Neural cell (in vitro differentiated cells): ENCODE results near the gene EEF1AKMT3. TPM values are rescaled to one million over a fixed set of nuclear protein-coding genes. Genes with fewer than 3 reads are reported as not detected.

ENCODE experiments used
- H2AFZ ChIP-seq: fragments of 200-600, 300-800 bp; sonication (generic), shearing (Covaris generic); 2 replicates; pipeline ENCODE4 v1.6.0; 2014; ENCODE audit warnings: low read depth, mild to moderate bottlenecking, antibody characterized with exemption, low read length, moderate library complexity
- H3F3A ChIP-seq: fragments of 200-600 bp; shearing (Covaris generic); 2 replicates; pipeline ENCODE4 v1.6.1; 2016; ENCODE audit warnings: mild to moderate bottlenecking, moderate library complexity, mixed read lengths, antibody characterized with exemption, low read length; ENCODE audit not compliant: insufficient read depth, poor library complexity, severe bottlenecking
- H3K27ac ChIP-seq: fragments of 200-600, 300-800 bp; sonication (generic), shearing (Covaris generic); 2 replicates; pipeline ENCODE4 v1.5.1; 2014; ENCODE audit warnings: mild to moderate bottlenecking, low read length, moderate library complexity
- H3K27me3 ChIP-seq: fragments of 300-800, 200-600 bp; sonication (generic), shearing (Covaris generic); 2 replicates; pipeline ENCODE4 v1.6.0; 2014; ENCODE audit warnings: mild to moderate bottlenecking, low read depth, low read length, moderate library complexity; ENCODE audit not compliant: insufficient read depth
- H3K36me3 ChIP-seq: fragments of 300-800, 200-600 bp; sonication (generic), shearing (Covaris generic); 2 replicates; pipeline ENCODE4 v1.5.1; 2014; ENCODE audit warnings: mild to moderate bottlenecking, antibody characterized with exemption, low read length, moderate library complexity; ENCODE audit not compliant: insufficient read depth
- H3K4me2 ChIP-seq: fragments of 300-800, 200-600 bp; sonication (generic), shearing (Covaris generic); 2 replicates; pipeline ENCODE4 v1.6.0; 2014; ENCODE audit warnings: mild to moderate bottlenecking, low read length
- H3K4me3 ChIP-seq: fragments of 300-800, 200-600 bp; sonication (generic), shearing (Covaris generic); 2 replicates; pipeline ENCODE4 v1.5.1; 2014; ENCODE audit warnings: mild to moderate bottlenecking, low read length, moderate library complexity
- H3K79me2 ChIP-seq: fragments of 200-600 bp; shearing (Covaris generic); replicated peaks from 2 replicates; pipeline ENCODE4 v1.6.0; 2014; ENCODE audit warnings: mild to moderate bottlenecking, low read length, moderate library complexity; ENCODE audit not compliant: insufficient read depth
- H3K9ac ChIP-seq: fragments of 300-800, 200-600 bp; sonication (generic), shearing (Covaris generic); 2 replicates; pipeline ENCODE4 v1.6.1; 2016; ENCODE audit warnings: mild to moderate bottlenecking, low read length, mixed read lengths
- H3K9me2 ChIP-seq: fragments of 200-600 bp; shearing (Covaris generic); 2 replicates; pipeline ENCODE4 v1.6.1; 2016; ENCODE audit warnings: mild to moderate bottlenecking, low read length, mixed read lengths; ENCODE audit not compliant: insufficient read depth
- H3K9me3 ChIP-seq: fragments of 200-600, 300-800 bp; sonication (generic), shearing (Covaris generic); 2 replicates; pipeline ENCODE4 v1.6.1; 2016; ENCODE audit warnings: mild to moderate bottlenecking, mixed run types, low read length, moderate library complexity, mixed read lengths
- H4K20me1 ChIP-seq: fragments of 200-600 bp; shearing (Covaris generic); 2 replicates; pipeline ENCODE4 v1.6.1; 2016; ENCODE audit warnings: mild to moderate bottlenecking, mixed run types; ENCODE audit not compliant: insufficient read depth
- CTCF ChIP-seq: fragments of 450-650 bp; IDR thresholded peaks from 2 replicates; pipeline ENCODE4 v1.5.1; 2014; ENCODE audit warnings: antibody characterized with exemption, mild to moderate bottlenecking, moderate library complexity; ENCODE audit not compliant: poor library complexity, severe bottlenecking
- EP300 ChIP-seq: fragments of 450-650 bp; conservative IDR thresholded peaks from 2 replicates; pipeline ENCODE4 v1.6.1; 2014; ENCODE audit warnings: antibody characterized with exemption, mild to moderate bottlenecking, moderate library complexity; ENCODE audit not compliant: poor library complexity, severe bottlenecking
- EZH2 ChIP-seq: fragments of 200-600, 300-800 bp; shearing (Covaris generic), sonication (generic); IDR thresholded peaks from 2 replicates; pipeline ENCODE4 v1.6.1; 2014; ENCODE audit warnings: antibody characterized with exemption, low read length, borderline replicate concordance, mild to moderate bottlenecking; ENCODE audit not compliant: insufficient read depth, poor library complexity, severe bottlenecking
- MXI1 ChIP-seq: fragments of 450-650 bp; conservative IDR thresholded peaks from 2 replicates; pipeline ENCODE4 v1.6.1; 2014; ENCODE audit warnings: antibody characterized with exemption, mild to moderate bottlenecking; ENCODE audit not compliant: poor library complexity, severe bottlenecking
- POLR2AphosphoS5 ChIP-seq: IDR thresholded peaks from 2 replicates; pipeline ENCODE4 v1.6.1; 2012
- RAD21 ChIP-seq: fragments of 450-650 bp; conservative IDR thresholded peaks from 2 replicates; pipeline ENCODE4 v1.6.1; 2014; ENCODE audit warnings: antibody characterized with exemption, mild to moderate bottlenecking, moderate library complexity
- REST ChIP-seq: IDR thresholded peaks from 2 replicates; pipeline ENCODE4 v1.6.1; 2012; ENCODE audit warnings: borderline replicate concordance
- polyA plus RNA-seq: library from polyadenylated mRNA; depleted of rRNA; stranded (reverse); fragments of >200 nt; gene quantifications from 2 replicates; pipeline ENCODE4 v1.2.3, GENCODE V29; 2014

Gene EEF1AKMT3
- polyA plus RNA-seq, 1 donor from 2014 or later = 1.6 TPM

DNA sequence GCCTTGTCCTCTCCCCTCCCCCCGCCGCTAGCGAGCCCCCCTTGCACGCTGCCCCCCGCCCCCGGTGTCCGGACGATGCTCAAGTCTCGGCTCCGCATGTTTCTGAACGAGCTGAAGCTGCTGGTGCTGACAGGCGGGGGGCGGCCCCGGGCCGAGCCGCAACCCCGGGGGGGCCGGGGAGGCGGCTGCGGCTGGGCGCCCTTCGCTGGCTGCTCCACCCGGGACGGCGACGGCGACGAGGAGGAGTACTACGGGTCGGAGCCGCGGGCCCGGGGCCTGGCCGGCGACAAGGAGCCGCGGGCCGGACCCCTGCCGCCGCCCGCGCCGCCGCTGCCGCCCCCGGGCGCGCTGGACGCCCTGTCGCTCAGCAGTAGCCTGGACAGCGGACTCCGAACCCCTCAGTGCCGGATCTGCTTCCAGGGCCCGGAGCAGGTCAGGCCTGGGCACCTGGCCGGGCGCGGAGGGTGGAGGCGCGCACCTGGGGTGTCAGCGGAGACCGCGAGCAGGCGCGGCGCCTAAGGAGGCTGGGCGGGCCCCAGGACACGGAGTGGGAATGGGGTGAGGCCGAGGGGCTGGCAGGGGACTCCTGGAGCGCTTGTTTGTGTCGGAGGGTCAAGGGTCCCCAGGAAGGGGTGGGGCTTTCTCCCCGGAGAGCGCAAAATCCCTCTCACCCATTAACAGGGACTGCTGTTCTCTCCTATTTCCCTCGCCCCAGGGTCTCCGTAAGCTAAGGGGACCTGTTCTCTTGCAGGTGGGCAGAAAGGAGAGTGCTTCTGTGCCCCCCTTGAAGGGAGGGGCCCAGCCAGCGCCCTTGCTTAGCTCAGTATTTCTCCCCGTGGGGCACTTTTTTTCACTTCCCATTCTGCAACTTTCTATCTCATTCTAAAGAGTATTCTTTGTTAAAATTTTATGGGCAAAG, 16.7 kb upstream of the EEF1AKMT3 start:
- no peak overlapping the region for H2AFZ ChIP-seq
- H3K4me2 ChIP-seq = peak overlapping the region; percentile 30
- no peaks in the 10 kb centered on the region for H4K20me1 ChIP-seq
- no peaks in the 10 kb centered on the region for H3K9me2 ChIP-seq
- no peaks in the 10 kb centered on the region for H3F3A ChIP-seq
- H3K79me2 ChIP-seq = peaks cover 14% of the 10 kb centered on the region
- no peaks in the 10 kb centered on the region for H3K27me3 ChIP-seq
- no peak for TF ChIP-seq RAD21
- no peak for TF ChIP-seq REST
- no peak for TF ChIP-seq EZH2
- TF ChIP-seq MXI1 = no peak
- TF ChIP-seq EP300 = no peak
- H3K27ac ChIP-seq = peak overlapping the region; percentile 39
- H3K9me3 ChIP-seq = no peaks in the 10 kb centered on the region
- H3K9ac ChIP-seq = peak overlapping the region; percentile 80
- peak overlapping the region; percentile 89 for H3K4me3 ChIP-seq
- no peaks in the 10 kb centered on the region for H3K36me3 ChIP-seq

GRCh38 chr12:57756406-57757341, 15.7 kb upstream of the EEF1AKMT3 start:
- H3K4me3 ChIP-seq = peak overlapping the region; percentile 89
- H3K27me3 ChIP-seq = no peaks in the 10 kb centered on the region
- peak overlapping the region; percentile 80 for H3K9ac ChIP-seq
- no peaks in the 10 kb centered on the region for H3K9me2 ChIP-seq
- H3K27ac ChIP-seq = no peak overlapping the region
- H3K36me3 ChIP-seq = no peaks in the 10 kb centered on the region
- H2AFZ ChIP-seq = no peak overlapping the region
- H3K9me3 ChIP-seq = no peaks in the 10 kb centered on the region
- TF ChIP-seq MXI1 = no peak
- TF ChIP-seq RAD21 = no peak
- no peak for TF ChIP-seq POLR2AphosphoS5
- peak; percentile 58 for TF ChIP-seq CTCF
- peak overlapping the region; percentile 30 for H3K4me2 ChIP-seq
- H3K79me2 ChIP-seq = peaks cover 5% of the 10 kb centered on the region
- no peaks in the 10 kb centered on the region for H4K20me1 ChIP-seq
- no peaks in the 10 kb centered on the region for H3F3A ChIP-seq
